WTC11 (cell line): ENCODE measurements around the gene TLCD1. TPM values are rescaled to one million over a fixed set of nuclear protein-coding genes. Genes with fewer than 3 reads are reported as not detected.

Experiments used
- ATAC-seq: fragments of 200-7000 bp; cut with Tn5 transposase; 2 replicates; pipeline ENCODE4 v1.10.0; 2021; ENCODE audit warnings: mild to moderate bottlenecking, moderate library complexity
- CTCF ChIA-PET: fragments of 300-600 bp; sonication (Branson Sonifier 250); formaldehyde crosslinking; loops from one replicate; lab custom pipeline; 2021; ENCODE audit warnings: antibody characterized with exemption; lab: Charles Lee
- POLR2A ChIA-PET: fragments of 350-600 bp; sonication (Branson Sonifier 250); formaldehyde crosslinking; loops from one replicate; lab custom pipeline; 2021; ENCODE audit warnings: antibody characterized with exemption; lab: Charles Lee
- DNase-seq: peaks from one replicate; pipeline ENCODE4 v3.0.0; 2021; ENCODE audit warnings: low spot score
- H3K27ac Mint-ChIP-seq: 2 replicates; pipeline ENCODE4 v1.8.0; 2021; ENCODE audit warnings: mixed read lengths
- H3K27me3 Mint-ChIP-seq: 2 replicates; pipeline ENCODE4 v1.8.0; 2021; ENCODE audit warnings: low read depth, mild to moderate bottlenecking, moderate library complexity, mixed read lengths
- H3K36me3 Mint-ChIP-seq: 2 replicates; pipeline ENCODE4 v1.8.0; 2021; ENCODE audit warnings: mixed read lengths
- H3K4me1 Mint-ChIP-seq: 2 replicates; pipeline ENCODE4 v1.8.0; 2022; ENCODE audit warnings: mixed read lengths
- H3K4me3 Mint-ChIP-seq: 2 replicates; pipeline ENCODE4 v1.8.0; 2021; ENCODE audit warnings: mild to moderate bottlenecking, moderate library complexity, mixed read lengths
- H3K9me3 Mint-ChIP-seq: 2 replicates; pipeline ENCODE4 v1.8.0; 2021; ENCODE audit warnings: mixed read lengths
- ATF3 ChIP-seq: sonication (generic); formaldehyde crosslinking; conservative IDR thresholded peaks from 2 replicates; pipeline ENCODE4 v1.8.1; 2022; ENCODE audit warnings: mild to moderate bottlenecking, missing genetic modification reagents
- ATF6 ChIP-seq: sonication (generic); formaldehyde crosslinking; IDR thresholded peaks from 2 replicates; pipeline ENCODE4 v1.8.1; 2023; ENCODE audit warnings: mild to moderate bottlenecking, missing genetic modification reagents
- ELF4 ChIP-seq: sonication (generic); formaldehyde crosslinking; IDR thresholded peaks from 2 replicates; pipeline ENCODE4 v1.8.1; 2022; ENCODE audit warnings: low read depth, mild to moderate bottlenecking, moderate library complexity, missing genetic modification reagents
- ESRRA ChIP-seq: sonication (generic); formaldehyde crosslinking; IDR thresholded peaks from 2 replicates; pipeline ENCODE4 v1.8.1; 2022; ENCODE audit warnings: mild to moderate bottlenecking, missing genetic modification reagents, borderline replicate concordance
- ETV6 ChIP-seq: sonication (generic); formaldehyde crosslinking; IDR thresholded peaks from 2 replicates; pipeline ENCODE4 v1.8.1; 2022; ENCODE audit warnings: mild to moderate bottlenecking, missing genetic modification reagents
- FOXK1 ChIP-seq: sonication (generic); formaldehyde crosslinking; IDR thresholded peaks from 2 replicates; pipeline ENCODE4 v1.8.0; 2022; ENCODE audit warnings: mild to moderate bottlenecking, moderate library complexity, missing genetic modification reagents
- NR1H2 ChIP-seq: sonication (generic); formaldehyde crosslinking; IDR thresholded peaks from 2 replicates; pipeline ENCODE4 v1.9.0; 2021; ENCODE audit warnings: mild to moderate bottlenecking, moderate library complexity, missing genetic modification reagents
- PRDM15 ChIP-seq: sonication (generic); formaldehyde crosslinking; IDR thresholded peaks from 2 replicates; pipeline ENCODE4 v1.8.0; 2022; ENCODE audit warnings: missing genetic modification reagents
- RELA ChIP-seq: sonication (generic); formaldehyde crosslinking; IDR thresholded peaks from 2 replicates; pipeline ENCODE4 v1.8.1; 2022; ENCODE audit warnings: missing genetic modification reagents, mild to moderate bottlenecking, borderline replicate concordance
- SMAD3 ChIP-seq: sonication (generic); formaldehyde crosslinking; IDR thresholded peaks from 2 replicates; pipeline ENCODE4 v1.8.0; 2022; ENCODE audit warnings: missing genetic modification reagents, mild to moderate bottlenecking, borderline replicate concordance
- SP1 ChIP-seq: sonication (generic); formaldehyde crosslinking; conservative IDR thresholded peaks from 2 replicates; pipeline ENCODE4 v1.8.1; 2022; ENCODE audit warnings: missing genetic modification reagents
- TEAD1 ChIP-seq: sonication (generic); formaldehyde crosslinking; IDR thresholded peaks from 2 replicates; pipeline ENCODE4 v1.8.0; 2022; ENCODE audit warnings: mild to moderate bottlenecking, missing genetic modification reagents
- ZNF121 ChIP-seq: sonication (generic); formaldehyde crosslinking; IDR thresholded peaks from 2 replicates; pipeline ENCODE4 v1.8.0; 2023; ENCODE audit warnings: missing genetic modification reagents
- ZNF138 ChIP-seq: sonication (generic); formaldehyde crosslinking; conservative IDR thresholded peaks from 2 replicates; pipeline ENCODE4 v1.8.1; 2022; ENCODE audit warnings: mild to moderate bottlenecking, moderate library complexity, missing genetic modification reagents
- ZNF416 ChIP-seq: fragments of 250-450 bp; sonication (Bioruptor Pico); IDR thresholded peaks from 2 replicates; pipeline ENCODE4 v1.9.0; 2021; ENCODE audit warnings: mild to moderate bottlenecking, inconsistent platforms
- ZNF423 ChIP-seq: fragments of 250-450 bp; sonication (Bioruptor Pico); IDR thresholded peaks from 2 replicates; pipeline ENCODE4 v2.1.2; 2022; ENCODE audit warnings: mild to moderate bottlenecking, moderate library complexity
- total RNA-seq: library from RNA; stranded (reverse); gene quantifications from 3 replicates; pipeline ENCODE4 v1.2.3, GENCODE V29; 2021
- TF ChIP-seq, protein P1 (sequence below): sonication (generic); formaldehyde crosslinking; IDR thresholded peaks from 2 replicates; pipeline ENCODE4 v1.8.0; 2022; ENCODE audit warnings: mild to moderate bottlenecking, missing genetic modification reagents
- TF ChIP-seq, protein P2 (sequence below): sonication (generic); formaldehyde crosslinking; IDR thresholded peaks from 2 replicates; pipeline ENCODE4 v1.8.0; 2022; ENCODE audit warnings: mild to moderate bottlenecking, missing genetic modification reagents
- TF ChIP-seq, protein P3 (sequence below): fragments of 250-450 bp; sonication (Bioruptor Pico); conservative IDR thresholded peaks from 2 replicates; pipeline ENCODE4 v1.9.0; 2021; ENCODE audit warnings: mild to moderate bottlenecking
- TF ChIP-seq, protein P4 (sequence below): sonication (generic); formaldehyde crosslinking; IDR thresholded peaks from 2 replicates; pipeline ENCODE4 v1.8.1; 2022; ENCODE audit warnings: low read depth, missing genetic modification reagents, borderline replicate concordance
- TF ChIP-seq, protein P5 (sequence below): sonication (generic); formaldehyde crosslinking; IDR thresholded peaks from 2 replicates; pipeline ENCODE4 v1.8.1; 2023; ENCODE audit warnings: mild to moderate bottlenecking, missing genetic modification reagents, moderate library complexity

TLCD1 gene
- total RNA-seq, 1 experiment from 2014 or later: 36.0 TPM

- H3K27ac Mint-ChIP-seq: peak overlapping the region; percentile 95
- ChIA-PET POLR2A (interaction anchor here (0.6 to 3.5 kb wide), 13 partner anchors 8 to 141 kb away, joined by 3 to 72 read pairs (median 8); partner anchors contain the start of genes BLTP2, NEK8, PIGS and RPL23A), CTCF (interaction anchor here (0.6 to 5.4 kb wide), 10 partner anchors 10 to 240 kb away, joined by 3 to 69 read pairs (median 6); partner anchors contain the start of genes BLTP2, NEK8, PHF12 and TLCD1)
- TF ChIP-seq SP1 (CRISPR knock-in tag) (peak; percentile 22; the same call in 1 of the 2 replicates), ETV6 (0 out of 2 replicates have a peak, but pooled peaks have one; percentile 33), FOXK1 (CRISPR knock-in tag) (peak; percentile 48; the same call in 1 of the 2 replicates), ZNF121 (CRISPR knock-in tag) (no peak), ELF4 (CRISPR knock-in tag) (no peak), NR1H2 (CRISPR knock-in tag) (no peak), ZNF423 (peak; percentile 34; the same call in 1 of the 2 replicates), PRDM15 (CRISPR knock-in tag) (no peak; the same call in 1 of the 2 replicates), ATF3 (CRISPR knock-in tag) (no peak), RELA (no peak)
- TF ChIP-seq, protein P1, sequence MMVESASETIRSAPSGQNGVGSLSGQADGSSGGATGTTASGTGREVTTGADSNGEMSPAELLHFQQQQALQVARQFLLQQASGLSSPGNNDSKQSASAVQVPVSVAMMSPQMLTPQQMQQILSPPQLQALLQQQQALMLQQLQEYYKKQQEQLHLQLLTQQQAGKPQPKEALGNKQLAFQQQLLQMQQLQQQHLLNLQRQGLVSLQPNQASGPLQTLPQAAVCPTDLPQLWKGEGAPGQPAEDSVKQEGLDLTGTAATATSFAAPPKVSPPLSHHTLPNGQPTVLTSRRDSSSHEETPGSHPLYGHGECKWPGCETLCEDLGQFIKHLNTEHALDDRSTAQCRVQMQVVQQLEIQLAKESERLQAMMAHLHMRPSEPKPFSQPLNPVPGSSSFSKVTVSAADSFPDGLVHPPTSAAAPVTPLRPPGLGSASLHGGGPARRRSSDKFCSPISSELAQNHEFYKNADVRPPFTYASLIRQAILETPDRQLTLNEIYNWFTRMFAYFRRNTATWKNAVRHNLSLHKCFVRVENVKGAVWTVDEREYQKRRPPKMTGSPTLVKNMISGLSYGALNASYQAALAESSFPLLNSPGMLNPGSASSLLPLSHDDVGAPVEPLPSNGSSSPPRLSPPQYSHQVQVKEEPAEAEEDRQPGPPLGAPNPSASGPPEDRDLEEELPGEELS (CRISPR knock-in tag): no peak
- TF ChIP-seq, protein P2, sequence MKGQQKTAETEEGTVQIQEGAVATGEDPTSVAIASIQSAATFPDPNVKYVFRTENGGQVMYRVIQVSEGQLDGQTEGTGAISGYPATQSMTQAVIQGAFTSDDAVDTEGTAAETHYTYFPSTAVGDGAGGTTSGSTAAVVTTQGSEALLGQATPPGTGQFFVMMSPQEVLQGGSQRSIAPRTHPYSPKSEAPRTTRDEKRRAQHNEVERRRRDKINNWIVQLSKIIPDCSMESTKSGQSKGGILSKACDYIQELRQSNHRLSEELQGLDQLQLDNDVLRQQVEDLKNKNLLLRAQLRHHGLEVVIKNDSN (CRISPR knock-in tag): no peak
- DNase-seq (peak; percentile 68), ATAC-seq (peak; percentile 23)
- H3K27me3 Mint-ChIP-seq: no peaks in the 10 kb centered on the region
- H3K4me1 Mint-ChIP-seq: peaks cover 26% of the 10 kb centered on the region
- H3K36me3 Mint-ChIP-seq: peaks cover 23% of the 10 kb centered on the region
- H3K9me3 Mint-ChIP-seq: no peaks in the 10 kb centered on the region
- H3K4me3 Mint-ChIP-seq: peak overlapping the region; percentile 98
These were observed 13.9 kb downstream of the TLCD1 start for GRCh38 chr17:28712032-28712704.

GRCh38 chr17:28711723-28712031 is 14.4 kb downstream of the TLCD1 start, which contains the start of gene PROCA1:
TSS of gene PROCA1 (minus strand) at chr17:28711888. CDS start at chr17:28711660, 228 bp downstream.
- ChIA-PET POLR2A (interaction anchor here (0.6 to 3.5 kb wide), 21 partner anchors 8 to 1737 kb away, joined by 3 to 72 read pairs (median 5); partner anchors contain the start of genes BLTP2, NEK8, PHF12 and PIGS), CTCF (interaction anchor here (0.6 to 5.4 kb wide), 15 partner anchors 8 to 295 kb away, joined by 3 to 69 read pairs (median 5); partner anchors contain the start of genes BLTP2, NEK8, PHF12 and RPL23A)
- Mint-ChIP-seq H3K9me3 (no peaks in the 10 kb centered on the region), H3K36me3 (peaks cover 23% of the 10 kb centered on the region), H3K4me3 (peak within 1 kb of the TSS; percentile 98), H3K27me3 (no peaks in the 10 kb centered on the region), H3K4me1 (peaks cover 30% of the 10 kb centered on the region), H3K27ac (peak within 1 kb of the TSS; percentile 100)
- ATAC-seq: peak; percentile 30
- peak; percentile 74 for DNase-seq
- TF ChIP-seq ZNF138 (CRISPR knock-in tag) (no peak), TEAD1 (CRISPR knock-in tag) (0 out of 2 replicates have a peak, but pooled peaks have one; percentile 3), SMAD3 (CRISPR knock-in tag) (no peak), ESRRA (CRISPR knock-in tag) (no peak), ATF6 (no peak), ZNF416 (CRISPR knock-in tag) (no peak)
- TF ChIP-seq, protein P3, sequence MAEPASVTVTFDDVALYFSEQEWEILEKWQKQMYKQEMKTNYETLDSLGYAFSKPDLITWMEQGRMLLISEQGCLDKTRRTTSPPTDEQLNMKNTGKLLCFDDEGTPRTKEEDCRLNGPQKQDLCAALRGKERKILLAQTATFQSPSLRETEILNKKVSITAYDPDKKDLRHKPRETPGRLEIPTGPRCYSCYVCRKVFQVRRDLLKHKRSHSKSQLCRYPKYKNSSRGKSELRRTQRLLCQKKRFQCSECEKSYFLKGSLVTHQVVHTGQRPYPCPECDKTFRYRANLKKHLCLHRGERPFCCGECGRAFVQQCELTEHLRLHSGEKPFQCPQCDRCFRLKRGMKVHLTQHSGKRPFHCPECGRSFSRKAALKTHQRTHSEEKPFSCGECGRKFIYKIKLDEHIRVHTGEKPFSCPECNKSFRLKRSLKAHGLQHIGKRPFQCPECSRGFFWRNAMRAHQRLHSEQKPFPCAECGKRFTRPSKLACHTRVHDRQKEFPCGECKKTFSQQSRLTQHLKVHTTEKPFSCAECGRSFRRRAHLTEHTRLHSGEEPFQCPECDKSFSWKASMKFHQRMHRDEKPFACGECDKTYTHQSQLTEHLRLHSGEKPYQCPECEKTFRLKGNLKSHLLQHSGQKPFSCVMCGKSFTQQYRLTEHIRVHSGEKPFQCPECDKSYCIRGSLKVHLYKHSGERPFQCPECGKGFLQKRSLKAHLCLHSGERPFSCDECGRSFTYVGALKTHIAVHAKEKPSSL: no peak
- TF ChIP-seq, protein P4, sequence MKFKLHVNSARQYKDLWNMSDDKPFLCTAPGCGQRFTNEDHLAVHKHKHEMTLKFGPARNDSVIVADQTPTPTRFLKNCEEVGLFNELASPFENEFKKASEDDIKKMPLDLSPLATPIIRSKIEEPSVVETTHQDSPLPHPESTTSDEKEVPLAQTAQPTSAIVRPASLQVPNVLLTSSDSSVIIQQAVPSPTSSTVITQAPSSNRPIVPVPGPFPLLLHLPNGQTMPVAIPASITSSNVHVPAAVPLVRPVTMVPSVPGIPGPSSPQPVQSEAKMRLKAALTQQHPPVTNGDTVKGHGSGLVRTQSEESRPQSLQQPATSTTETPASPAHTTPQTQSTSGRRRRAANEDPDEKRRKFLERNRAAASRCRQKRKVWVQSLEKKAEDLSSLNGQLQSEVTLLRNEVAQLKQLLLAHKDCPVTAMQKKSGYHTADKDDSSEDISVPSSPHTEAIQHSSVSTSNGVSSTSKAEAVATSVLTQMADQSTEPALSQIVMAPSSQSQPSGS (CRISPR knock-in tag): no peak
- TF ChIP-seq, protein P5, sequence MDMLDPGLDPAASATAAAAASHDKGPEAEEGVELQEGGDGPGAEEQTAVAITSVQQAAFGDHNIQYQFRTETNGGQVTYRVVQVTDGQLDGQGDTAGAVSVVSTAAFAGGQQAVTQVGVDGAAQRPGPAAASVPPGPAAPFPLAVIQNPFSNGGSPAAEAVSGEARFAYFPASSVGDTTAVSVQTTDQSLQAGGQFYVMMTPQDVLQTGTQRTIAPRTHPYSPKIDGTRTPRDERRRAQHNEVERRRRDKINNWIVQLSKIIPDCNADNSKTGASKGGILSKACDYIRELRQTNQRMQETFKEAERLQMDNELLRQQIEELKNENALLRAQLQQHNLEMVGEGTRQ (CRISPR knock-in tag): no peak
